ENCODE results near the gene GSN.
A peak's percentile ranks its signal among the peaks of the same experiment; 100 is the strongest.
"Not testable (repeated sequence)": the region's sequence is repeated elsewhere in the genome, so short reads cannot be mapped to it uniquely, and the experiment has no call there.

The GSN gene

GRCh38 chr9:121289026-121289771 is 21.2 kb downstream of the GSN start:
- DNase-seq: no peak

DNA sequence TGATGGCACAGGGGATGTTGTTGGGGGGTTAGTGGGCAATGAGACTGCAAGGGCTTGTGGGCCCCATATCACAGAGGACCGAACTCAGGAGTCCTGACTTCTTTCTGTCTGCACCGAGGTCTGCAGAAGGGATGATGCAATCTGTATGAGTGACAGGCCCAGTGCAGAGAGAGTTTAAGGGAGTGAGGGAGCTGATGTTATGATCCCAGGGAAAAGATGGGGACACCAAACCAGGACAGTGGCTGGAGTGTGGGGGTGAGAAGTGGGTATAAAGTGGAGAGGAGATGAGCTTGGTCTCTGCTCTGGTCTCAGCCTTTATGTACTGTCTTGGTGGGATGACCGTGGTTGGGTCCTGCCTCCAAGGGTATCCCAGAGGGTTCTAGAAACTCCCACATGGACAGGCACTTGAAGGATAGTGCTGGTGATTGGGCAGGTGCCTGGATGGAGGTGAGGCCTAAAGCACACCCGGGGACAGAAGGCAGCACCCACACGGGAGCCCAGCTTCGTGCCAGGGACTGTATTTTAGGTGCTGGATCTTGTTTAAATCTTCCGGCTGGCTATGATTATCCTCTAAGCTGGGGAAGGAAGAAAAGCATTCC is 21.9 kb downstream of the GSN start:
- no peak for DNase-seq

DNA sequence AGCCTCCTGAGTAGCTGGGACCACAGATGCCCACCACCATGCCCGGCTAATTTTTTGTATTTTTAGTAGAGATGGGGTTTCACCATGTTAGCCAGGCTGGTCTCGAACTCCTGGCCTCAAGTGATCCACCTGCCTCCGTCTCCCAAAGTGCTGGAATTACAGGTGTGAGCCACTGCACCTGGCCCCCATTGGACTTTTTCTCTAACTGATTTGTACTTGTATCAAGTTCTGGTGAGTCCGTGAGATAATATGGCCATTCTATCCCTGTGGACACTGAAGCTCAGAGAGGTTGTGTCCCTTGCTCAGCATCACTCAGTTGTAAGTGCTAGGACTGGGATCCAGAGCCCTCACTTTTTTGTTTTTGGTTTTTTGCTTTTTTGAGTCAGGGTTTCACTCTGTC is 23.6 kb downstream of the GSN start:
- not testable (repeated sequence) for DNase-seq

DNA sequence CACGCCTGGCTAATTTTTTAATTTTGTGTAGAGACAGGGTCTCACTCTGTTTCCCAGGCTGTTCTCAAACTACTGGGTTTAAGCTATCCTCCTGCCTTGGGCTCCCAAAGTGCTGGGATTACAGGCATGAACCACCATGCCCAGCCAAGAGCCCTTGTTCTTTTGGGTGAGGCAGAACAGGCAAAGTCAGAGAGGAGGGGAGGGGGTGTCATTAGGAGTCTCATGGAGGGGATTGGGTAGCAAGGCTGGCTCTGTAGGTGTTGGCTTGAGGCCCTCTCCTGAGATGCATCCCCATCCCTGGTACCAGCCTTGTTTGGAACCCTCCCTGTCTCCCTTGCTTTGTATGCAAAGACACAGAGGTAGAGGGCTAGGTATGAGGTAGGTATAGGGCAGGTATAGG is 24.1 kb downstream of the GSN start:
- DNase-seq: no peak

- DNase-seq: no peak
Observed at GRCh38 chr9:121292801-121293241, 24.9 kb downstream of the GSN start.

DNA sequence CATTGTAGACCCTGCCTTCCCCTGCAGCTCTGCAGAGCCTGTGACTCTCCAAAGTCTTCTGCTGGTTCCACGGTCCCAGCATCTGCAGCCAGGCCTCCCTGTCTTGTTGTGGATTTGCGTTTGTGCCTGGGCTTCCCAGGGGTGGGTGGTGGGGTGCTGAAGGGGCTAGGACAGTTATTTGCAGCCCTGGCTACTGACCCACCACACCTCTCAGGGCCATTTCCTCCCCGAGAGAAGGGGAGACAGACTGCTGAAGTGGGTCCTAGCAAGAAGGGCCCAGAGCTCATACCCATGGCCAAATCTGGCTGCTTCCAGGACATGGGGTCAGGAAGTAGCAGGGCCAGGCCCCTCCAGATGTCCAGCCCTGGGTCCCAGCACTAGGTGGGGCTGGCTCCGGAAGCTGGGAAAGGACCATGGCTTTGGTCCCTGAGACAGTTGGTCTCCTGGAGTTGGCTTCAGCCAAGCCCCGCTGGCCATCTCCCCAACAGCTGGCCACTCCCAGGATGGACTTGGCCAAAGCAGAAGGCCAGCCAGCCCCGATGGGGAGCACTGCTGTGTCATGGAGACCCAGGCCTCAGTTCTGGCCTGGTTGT is 26.3 kb downstream of the GSN start:
- DNase-seq: no peak

GRCh38 chr9:121294866-121295661 is 27.1 kb downstream of the GSN start:
- DNase-seq: no peak

DNA sequence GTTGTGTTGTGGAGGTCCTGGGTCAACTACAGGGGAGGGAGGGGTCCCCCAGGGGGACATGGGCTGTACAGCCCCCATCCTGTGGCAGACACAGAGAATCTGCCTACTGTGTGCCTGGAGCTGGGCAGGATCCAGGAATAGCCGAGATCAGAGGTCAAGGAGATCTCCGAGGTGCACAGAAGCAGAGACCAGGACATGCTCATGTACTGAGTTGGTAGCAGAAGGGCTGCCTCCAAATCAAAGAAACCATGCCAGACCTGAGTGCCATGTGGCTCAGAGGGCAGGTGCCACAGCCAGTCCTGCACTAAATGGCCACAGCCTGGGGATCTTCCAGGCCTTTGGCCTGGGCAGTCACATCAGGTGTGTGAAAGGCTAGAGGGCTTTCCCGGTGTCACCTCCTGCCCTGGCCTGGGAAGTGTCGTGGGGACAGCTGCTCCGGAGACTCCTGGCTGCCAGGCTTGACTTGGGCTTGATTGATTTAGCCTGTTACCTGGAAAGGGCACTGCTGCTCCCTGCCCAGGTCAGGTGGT is 27.8 kb downstream of the GSN start:
- no peak for DNase-seq

DNA sequence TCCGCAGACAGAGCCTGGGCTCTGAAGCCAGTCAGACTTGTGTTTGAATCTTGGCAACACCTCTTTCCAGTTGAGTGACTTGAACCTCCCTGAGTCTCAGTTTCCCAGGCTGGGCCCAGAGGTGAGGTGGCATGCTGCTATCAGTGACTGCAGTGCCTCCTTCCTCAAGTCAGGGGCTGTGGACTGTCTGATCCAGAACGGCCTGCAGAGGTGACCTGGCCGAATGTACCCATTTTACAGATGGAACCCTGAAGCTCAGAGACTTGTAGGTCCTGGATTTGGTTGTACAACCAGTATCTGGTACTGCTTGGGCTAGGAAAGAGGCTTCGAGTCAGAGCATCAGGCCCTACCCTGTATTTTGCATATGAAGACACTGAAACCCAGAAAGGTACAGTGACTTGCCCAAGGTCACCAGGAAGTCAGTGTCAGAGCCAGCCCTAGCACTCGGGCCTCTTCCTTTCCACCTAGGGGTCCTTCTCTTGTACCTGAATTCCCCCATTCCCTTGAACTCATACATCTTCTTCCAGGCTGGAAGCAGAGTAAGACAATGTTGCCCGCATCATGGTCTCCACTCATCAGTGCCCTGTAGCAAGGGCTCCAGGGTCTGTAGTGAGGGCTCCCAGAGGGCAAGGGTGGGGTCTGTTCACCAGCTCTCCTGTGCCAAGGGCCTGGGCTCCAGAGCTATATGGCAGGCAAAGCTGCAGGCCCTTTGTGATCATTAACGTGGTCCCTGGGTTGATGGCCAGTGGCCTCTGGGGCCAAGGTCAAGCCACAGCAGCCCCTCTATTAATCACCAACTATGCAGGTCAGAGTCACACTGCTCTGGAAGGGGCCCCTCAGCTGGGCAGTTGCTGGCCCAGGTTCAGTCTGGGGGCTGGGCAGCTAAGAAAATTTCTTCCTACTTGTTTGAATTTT is 28.5 kb downstream of the GSN start:
- no peak for DNase-seq

DNA sequence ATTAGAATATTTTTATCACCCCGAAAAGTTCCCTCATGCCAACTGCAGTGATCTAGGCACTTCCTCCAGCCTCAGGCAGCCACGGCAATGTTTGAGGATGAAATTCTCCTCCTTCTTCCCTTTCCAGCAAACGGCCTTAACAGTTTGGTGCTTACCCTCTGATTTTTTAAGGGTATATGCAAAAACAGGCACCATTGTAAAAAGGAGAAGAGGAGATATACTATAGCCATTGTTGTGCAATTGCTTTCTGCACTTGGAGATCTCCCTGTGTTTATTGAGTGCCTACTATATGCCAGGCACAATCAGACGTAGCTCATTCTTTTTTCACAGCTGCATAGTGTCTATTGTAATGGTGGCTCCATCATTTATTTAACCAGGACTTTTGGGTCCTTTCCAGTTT is 29.4 kb downstream of the GSN start:
- DNase-seq: no peak

- no peak for DNase-seq
Observed at GRCh38 chr9:121298016-121298538, 30.1 kb downstream of the GSN start.

- DNase-seq: no peak
Observed at GRCh38 chr9:121298689-121299466, 30.9 kb downstream of the GSN start.

DNA sequence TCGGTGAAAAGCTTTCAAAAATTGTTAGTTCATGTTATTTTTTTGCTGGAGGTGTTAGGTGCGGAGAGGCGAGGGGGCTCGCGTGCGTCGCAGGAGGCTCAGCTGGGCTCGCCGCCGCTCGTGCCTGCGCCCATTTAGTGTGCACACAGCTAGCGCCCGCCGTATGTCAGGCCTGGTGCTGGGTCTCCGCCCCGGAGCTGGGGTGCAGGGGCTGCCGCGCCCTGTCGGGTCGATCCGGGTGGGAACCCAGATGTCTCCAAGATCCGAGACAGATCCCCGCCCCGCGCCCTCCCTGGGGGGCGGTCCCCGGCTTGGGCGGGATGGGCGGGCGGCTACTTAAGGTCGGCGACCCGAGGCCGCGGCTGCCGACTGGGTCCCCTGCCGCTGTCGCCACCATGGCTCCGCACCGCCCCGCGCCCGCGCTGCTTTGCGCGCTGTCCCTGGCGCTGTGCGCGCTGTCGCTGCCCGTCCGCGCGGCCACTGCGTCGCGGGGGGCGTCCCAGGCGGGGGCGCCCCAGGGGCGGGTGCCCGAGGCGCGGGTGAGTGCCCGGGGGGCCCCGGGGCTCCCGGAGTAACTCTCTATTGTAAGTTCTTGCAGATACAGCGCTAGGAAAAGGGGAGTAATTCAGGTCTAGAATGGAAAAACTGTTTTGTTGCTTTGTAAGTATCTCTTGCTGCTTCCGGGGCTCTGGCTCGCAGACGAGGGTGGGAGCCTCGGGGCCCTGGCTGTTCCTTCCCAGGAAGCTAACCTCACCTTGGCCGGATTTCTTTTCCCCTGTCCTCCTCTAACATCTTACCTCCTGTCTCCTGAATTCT is 31.7 kb downstream of the GSN start:
- peak; percentile 4 for DNase-seq

GRCh38 chr9:121300283-121301119 is 32.5 kb downstream of the GSN start:
- no peak for DNase-seq

DNA sequence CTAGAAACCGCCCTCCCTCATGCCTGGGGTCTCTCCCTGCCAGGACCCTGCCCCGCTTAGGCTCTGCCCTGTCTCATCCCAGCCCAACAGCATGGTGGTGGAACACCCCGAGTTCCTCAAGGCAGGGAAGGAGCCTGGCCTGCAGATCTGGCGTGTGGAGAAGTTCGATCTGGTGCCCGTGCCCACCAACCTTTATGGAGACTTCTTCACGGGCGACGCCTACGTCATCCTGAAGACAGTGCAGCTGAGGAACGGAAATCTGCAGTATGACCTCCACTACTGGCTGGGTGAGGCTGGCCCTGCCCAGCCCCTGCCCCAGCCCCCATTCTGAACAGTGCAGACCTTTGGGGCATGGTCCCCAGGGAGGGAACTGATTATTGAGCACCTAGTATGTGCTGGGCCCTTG is 33.9 kb downstream of the GSN start:
- DNase-seq: no peak

DNA sequence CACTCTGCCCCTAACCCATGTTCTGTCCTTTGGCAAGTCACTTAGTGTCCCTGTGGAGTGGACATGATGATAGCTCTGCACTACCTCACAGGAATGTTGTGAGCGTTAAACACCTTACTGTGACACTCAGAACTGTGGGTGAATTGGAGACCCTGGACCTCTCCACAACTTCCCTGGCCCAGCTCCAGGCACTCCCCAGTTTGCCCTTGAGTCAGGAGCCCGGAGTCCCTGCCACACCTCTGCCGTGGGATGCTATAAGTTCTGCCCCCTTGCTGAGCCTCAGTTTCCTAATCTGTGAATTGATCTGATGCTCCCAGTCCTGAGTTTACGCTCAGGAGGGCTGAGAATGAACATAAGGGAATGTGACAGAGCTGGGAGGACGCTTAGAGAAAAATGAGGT is 34.4 kb downstream of the GSN start:
- no peak for DNase-seq

GRCh38 chr9:121302786-121303185 is 34.8 kb downstream of the GSN start:
- no peak for DNase-seq

DNA sequence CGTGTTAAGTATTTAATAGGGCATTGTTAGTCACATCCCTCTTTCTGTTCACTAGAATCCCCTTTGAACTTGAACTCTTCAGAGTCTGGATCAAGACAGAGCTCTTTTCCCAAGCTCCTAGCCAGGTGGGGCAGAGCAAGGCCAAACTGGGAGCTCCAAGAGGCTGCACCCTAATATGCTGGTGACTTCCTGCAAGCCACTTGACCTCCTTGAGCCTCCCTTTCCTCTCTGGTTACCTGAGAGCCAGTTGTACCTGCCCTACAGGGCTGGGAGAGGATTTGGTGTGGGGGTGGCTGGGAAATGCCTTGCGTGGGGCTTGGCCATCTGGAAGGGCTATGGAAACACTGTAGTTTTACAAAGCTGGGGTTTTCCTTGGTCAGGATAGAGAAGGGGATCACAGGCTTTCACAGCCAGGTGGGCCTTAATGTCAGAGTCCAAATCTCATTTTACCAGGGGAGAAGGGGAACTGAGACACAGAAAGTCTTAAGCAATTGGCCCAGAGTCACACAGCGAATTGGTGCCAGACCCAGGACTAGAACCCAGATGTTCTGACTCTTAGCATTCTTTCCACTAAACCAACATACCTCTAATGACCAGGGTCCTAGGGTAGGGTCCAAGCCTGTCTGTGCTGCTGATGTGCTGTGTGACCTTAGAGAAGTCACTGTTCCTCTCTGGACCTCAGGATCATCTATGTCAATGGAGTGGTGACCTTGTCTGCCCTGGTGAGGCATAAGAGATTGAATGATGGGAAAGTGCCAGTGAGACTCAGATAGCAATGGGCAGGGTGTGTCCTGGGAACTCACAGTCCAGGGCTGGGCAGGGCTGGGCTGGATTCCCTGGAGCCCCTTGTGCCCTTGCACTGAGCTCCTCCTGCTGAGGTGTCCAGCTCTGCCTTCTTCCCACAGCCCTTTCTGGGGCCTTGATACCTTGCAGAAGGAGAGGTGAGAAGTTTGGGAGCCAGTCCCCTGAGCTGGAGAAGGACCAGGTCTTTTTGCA is 35.8 kb downstream of the GSN start:
- no peak for DNase-seq

Data from activated naive CD4-positive, alpha-beta T cell treated with Interleukin-2 at 50 U/mL for 16 hours (primary cell).